Measurements from ENCODE around the gene ATP11A. TPM values are rescaled to one million over a fixed set of nuclear protein-coding genes. Genes with fewer than 3 reads are reported as not detected.

The ATP11A gene
- total RNA-seq, 5 donors from 2014 or later (not counting 1 experiment from before 2014, with no cell fraction given), result 35.7 to 57.1 (median 48.5) TPM

DNA sequence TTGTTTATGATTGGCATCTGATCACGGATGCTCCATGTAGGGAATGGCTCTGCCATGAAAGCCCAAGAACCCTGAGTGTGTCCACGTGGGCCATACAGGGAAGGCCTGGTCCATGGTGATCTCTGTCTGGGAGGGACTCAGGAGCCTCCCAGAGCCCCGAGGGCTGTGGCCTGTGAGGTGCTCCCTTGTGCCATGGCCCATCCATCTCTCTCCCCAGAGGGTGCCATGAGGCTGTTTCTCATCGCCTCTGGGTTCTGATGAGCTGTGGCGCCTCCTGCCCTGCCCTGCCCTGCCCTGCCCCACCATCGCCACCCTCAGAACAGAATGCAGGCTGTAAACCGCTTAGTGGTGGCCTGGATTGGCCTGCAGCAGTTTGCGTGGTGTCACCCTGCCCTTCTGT is 83.1 kb downstream of the ATP11A start:
- H3K4me1 ChIP-seq (ENCODE audit: control insufficient read depth in 1 of 2, extremely low read depth in 1 of 2, insufficient read depth in 2 of 2, low read length in 2 of 2), result peaks cover 4 to 20% of the 10 kb centered on the region in 2 experiments
- no peaks in the 10 kb centered on the region for H3K27me3 ChIP-seq (replicated peaks in 1 of 2; ENCODE audit: control insufficient read depth in 2 of 2, extremely low read depth in 1 of 2, insufficient read depth in 2 of 2, low read length in 1 of 2)
- peaks cover 2 to 5% of the 10 kb centered on the region in 2 donors for H3K36me3 ChIP-seq (ENCODE audit: control insufficient read depth in 2 of 2, extremely low read depth in 1 of 2, insufficient read depth in 1 of 2, low read length in 1 of 2)
- DNase-seq, result no peak
- CTCF ChIA-PET, result no interaction called here
- Mint-ChIP-seq H3K9me3 (no peaks in the 10 kb centered on the region), H3K36me3 (peaks cover 11% of the 10 kb centered on the region), H3K4me3 (no peak overlapping the region), H3K4me1 (peaks cover 17 to 37% (median 28%) of the 10 kb centered on the region in 3 donors), H3K27me3 (no peaks in the 10 kb centered on the region), H3K27ac (no peak overlapping the region)
- H3K4me3 ChIP-seq (ENCODE audit: control insufficient read depth in 1 of 2, extremely low read depth in 1 of 2, low read length in 1 of 2), result no peak overlapping the region
- POLR2A ChIA-PET, result no interaction called here
- no peak overlapping the region for H3K27ac ChIP-seq (ENCODE audit: low read length)
- ATAC-seq (replicated peaks in 1 of 4), result no peak
- 100% methylated on average over 5 of the region's 8 CpGs for WGBS (ENCODE audit: insufficient coverage)
- H3K9me3 ChIP-seq, result no peaks in the 10 kb centered on the region

GRCh38 chr13:112773601-112774447 is 84.0 kb downstream of the ATP11A start:
- H3K9me3 ChIP-seq, result no peaks in the 10 kb centered on the region
- Mint-ChIP-seq H3K4me3 (no peak overlapping the region), H3K36me3 (peaks cover 11% of the 10 kb centered on the region), H3K9me3 (no peaks in the 10 kb centered on the region), H3K27me3 (no peaks in the 10 kb centered on the region), H3K27ac (no peak overlapping the region), H3K4me1 (peaks cover 11 to 30% (median 19%) of the 10 kb centered on the region in 3 donors)
- ChIA-PET POLR2A (no interaction called here), CTCF (no interaction called here)
- H3K27ac ChIP-seq (ENCODE audit: low read length), result no peak overlapping the region
- no peak for ATAC-seq (replicated peaks in 1 of 4)
- WGBS (ENCODE audit: insufficient coverage), result 82% methylated on average over 6 of the region's 25 CpGs
- no peaks in the 10 kb centered on the region for H3K27me3 ChIP-seq (replicated peaks in 1 of 2; ENCODE audit: control insufficient read depth in 2 of 2, extremely low read depth in 1 of 2, insufficient read depth in 2 of 2, low read length in 1 of 2)
- H3K36me3 ChIP-seq (ENCODE audit: control insufficient read depth in 2 of 2, extremely low read depth in 1 of 2, insufficient read depth in 1 of 2, low read length in 1 of 2), result peaks cover under 1 to 2% of the 10 kb centered on the region in 2 donors
- no peak overlapping the region for H3K4me3 ChIP-seq (ENCODE audit: control insufficient read depth in 1 of 2, extremely low read depth in 1 of 2, low read length in 1 of 2)
- DNase-seq, result no peak
- peaks cover 0 to 11% of the 10 kb centered on the region in 2 experiments for H3K4me1 ChIP-seq (ENCODE audit: control insufficient read depth in 1 of 2, extremely low read depth in 1 of 2, insufficient read depth in 2 of 2, low read length in 2 of 2)

- H3K27ac ChIP-seq (ENCODE audit: low read length), result no peak overlapping the region
- peaks cover 0 to 5% of the 10 kb centered on the region in 2 experiments for H3K4me1 ChIP-seq (ENCODE audit: control insufficient read depth in 1 of 2, extremely low read depth in 1 of 2, insufficient read depth in 2 of 2, low read length in 2 of 2)
- DNase-seq (no peak), ATAC-seq (replicated peaks in 1 of 4) (no peak)
- ChIA-PET CTCF (no interaction called here), POLR2A (no interaction called here)
- no peak overlapping the region for H3K4me3 Mint-ChIP-seq
- no peaks in the 10 kb centered on the region for H3K27me3 ChIP-seq (replicated peaks in 1 of 2; ENCODE audit: control insufficient read depth in 2 of 2, extremely low read depth in 1 of 2, insufficient read depth in 2 of 2, low read length in 1 of 2)
- WGBS (ENCODE audit: insufficient coverage), result 98% methylated on average over 6 of the region's 7 CpGs
- H3K9me3 Mint-ChIP-seq, result no peaks in the 10 kb centered on the region
- H3K27me3 Mint-ChIP-seq, result no peaks in the 10 kb centered on the region
- H3K36me3 Mint-ChIP-seq, result peaks cover 11% of the 10 kb centered on the region
- H3K4me1 Mint-ChIP-seq, result peaks cover 11 to 24% (median 15%) of the 10 kb centered on the region in 3 donors
- H3K4me3 ChIP-seq (ENCODE audit: control insufficient read depth in 1 of 2, extremely low read depth in 1 of 2, low read length in 1 of 2), result no peak overlapping the region
- H3K36me3 ChIP-seq (ENCODE audit: control insufficient read depth in 2 of 2, extremely low read depth in 1 of 2, insufficient read depth in 1 of 2, low read length in 1 of 2), result peaks cover 0 to 2% of the 10 kb centered on the region in 2 donors
- no peaks in the 10 kb centered on the region for H3K9me3 ChIP-seq
- no peak overlapping the region for H3K27ac Mint-ChIP-seq
Observed at GRCh38 chr13:112774448-112774792, 84.6 kb downstream of the ATP11A start.

DNA sequence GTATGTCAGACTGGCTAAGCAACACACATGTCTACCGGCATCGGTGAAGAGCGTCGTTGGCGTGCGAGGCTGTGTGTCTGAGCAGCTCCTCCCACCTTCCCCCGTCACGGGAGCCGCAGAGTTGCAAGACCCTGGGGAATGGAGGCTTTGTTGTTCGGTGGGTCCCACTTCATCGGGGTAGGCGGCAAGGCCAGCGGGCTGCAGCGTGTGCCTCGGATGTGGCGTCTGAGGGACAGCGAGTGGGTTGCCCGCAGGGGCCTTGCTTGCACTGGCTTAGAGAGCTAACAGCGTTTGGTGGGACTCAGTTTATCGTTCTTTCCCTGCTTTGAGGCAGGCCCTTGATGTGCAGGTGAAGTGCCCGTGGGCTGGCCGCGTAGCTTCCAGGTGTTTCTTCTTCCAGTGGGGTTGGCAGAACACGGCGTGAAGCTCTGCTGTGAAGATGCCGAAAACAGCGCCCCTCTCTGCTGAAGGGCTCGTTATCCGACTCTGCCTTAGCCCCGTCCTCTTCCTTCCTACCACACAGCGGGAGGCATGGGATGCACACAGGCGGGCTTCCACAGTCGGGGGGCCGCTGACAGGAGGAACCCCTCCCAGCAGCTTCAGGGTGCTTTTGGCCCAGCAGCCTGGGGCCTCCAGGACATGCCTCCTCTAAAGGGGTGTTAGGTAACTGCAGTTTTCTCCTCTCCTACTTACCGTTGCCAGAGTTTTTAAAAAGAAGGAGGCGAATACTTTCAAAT is 85.2 kb downstream of the ATP11A start:
- no peak overlapping the region for H3K27ac Mint-ChIP-seq
- no peak overlapping the region for H3K4me3 ChIP-seq (ENCODE audit: control insufficient read depth in 1 of 2, extremely low read depth in 1 of 2, low read length in 1 of 2)
- peak overlapping the region in 1 of 3 donors; percentile 10 for H3K4me3 Mint-ChIP-seq
- ChIA-PET POLR2A (no interaction called here), CTCF (no interaction called here)
- H3K4me1 Mint-ChIP-seq, result peaks cover 11 to 21% (median 16%) of the 10 kb centered on the region in 3 donors
- H3K4me1 ChIP-seq (ENCODE audit: control insufficient read depth in 1 of 2, extremely low read depth in 1 of 2, insufficient read depth in 2 of 2, low read length in 2 of 2), result peaks cover 0 to 3% of the 10 kb centered on the region in 2 experiments
- ATAC-seq (replicated peaks in 1 of 4) (no peak), DNase-seq (no peak)
- WGBS (ENCODE audit: insufficient coverage), result 98% methylated on average over 27 of the region's 36 CpGs
- no peaks in the 10 kb centered on the region for H3K9me3 Mint-ChIP-seq
- H3K27me3 Mint-ChIP-seq, result no peaks in the 10 kb centered on the region
- H3K36me3 ChIP-seq (ENCODE audit: control insufficient read depth in 2 of 2, extremely low read depth in 1 of 2, insufficient read depth in 1 of 2, low read length in 1 of 2), result peaks cover 0 to under 1% of the 10 kb centered on the region in 2 donors
- H3K27ac ChIP-seq (ENCODE audit: low read length), result no peak overlapping the region
- H3K9me3 ChIP-seq, result no peaks in the 10 kb centered on the region
- no peaks in the 10 kb centered on the region for H3K27me3 ChIP-seq (replicated peaks in 1 of 2; ENCODE audit: control insufficient read depth in 2 of 2, extremely low read depth in 1 of 2, insufficient read depth in 2 of 2, low read length in 1 of 2)
- peaks cover 11% of the 10 kb centered on the region for H3K36me3 Mint-ChIP-seq

DNA sequence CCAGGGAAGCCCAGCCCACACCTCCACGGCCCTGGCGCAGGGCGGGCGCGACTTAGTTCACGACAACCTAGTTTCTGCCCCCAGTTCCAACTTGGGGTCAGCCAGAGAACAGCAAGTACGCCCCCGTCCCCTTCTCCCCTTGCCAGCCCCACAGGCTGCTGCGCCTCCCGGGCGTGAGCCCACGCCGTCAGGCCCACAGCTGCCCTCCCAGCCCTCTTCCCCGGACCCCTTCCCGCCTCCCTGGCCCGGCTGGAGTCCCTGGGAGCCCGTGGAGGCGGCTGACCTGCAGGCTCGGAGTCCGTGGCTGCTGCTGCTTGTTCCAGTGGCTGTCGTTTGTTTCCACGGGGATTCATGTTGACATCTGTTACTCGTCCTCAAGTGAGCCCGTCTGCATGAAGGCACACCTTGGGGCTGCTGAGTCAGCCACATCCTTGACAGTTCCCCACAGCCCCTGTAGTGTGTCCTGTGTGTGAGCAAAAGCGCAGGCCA is 86.0 kb downstream of the ATP11A start:
- H3K4me3 Mint-ChIP-seq, result no peak overlapping the region
- WGBS (ENCODE audit: insufficient coverage), result 90% methylated on average over 19 of the region's 25 CpGs
- H3K4me3 ChIP-seq (ENCODE audit: control insufficient read depth in 1 of 2, extremely low read depth in 1 of 2, low read length in 1 of 2), result no peak overlapping the region
- H3K9me3 Mint-ChIP-seq, result no peaks in the 10 kb centered on the region
- H3K9me3 ChIP-seq, result no peaks in the 10 kb centered on the region
- no peaks in the 10 kb centered on the region for H3K27me3 ChIP-seq (replicated peaks in 1 of 2; ENCODE audit: control insufficient read depth in 2 of 2, extremely low read depth in 1 of 2, insufficient read depth in 2 of 2, low read length in 1 of 2)
- H3K27ac Mint-ChIP-seq, result no peak overlapping the region
- POLR2A ChIA-PET, result no interaction called here
- CTCF ChIA-PET, result no interaction called here
- H3K27me3 Mint-ChIP-seq, result no peaks in the 10 kb centered on the region
- peaks cover 11 to 26% (median 19%) of the 10 kb centered on the region in 3 donors for H3K4me1 Mint-ChIP-seq
- no peak overlapping the region for H3K27ac ChIP-seq (ENCODE audit: low read length)
- no peaks in the 10 kb centered on the region for H3K4me1 ChIP-seq (ENCODE audit: control insufficient read depth in 1 of 2, extremely low read depth in 1 of 2, insufficient read depth in 2 of 2, low read length in 2 of 2)
- peaks cover 14% of the 10 kb centered on the region for H3K36me3 Mint-ChIP-seq
- H3K36me3 ChIP-seq (ENCODE audit: control insufficient read depth in 2 of 2, extremely low read depth in 1 of 2, insufficient read depth in 1 of 2, low read length in 1 of 2), result no peaks in the 10 kb centered on the region
- no peak for ATAC-seq (replicated peaks in 1 of 4)
- no peak for DNase-seq

GRCh38 chr13:112776354-112776753 is 86.5 kb downstream of the ATP11A start:
- WGBS (ENCODE audit: insufficient coverage), result no CpG with 5 or more reads among the region's 9 CpGs
- ChIA-PET POLR2A (no interaction called here), CTCF (no interaction called here)
- Histone ChIP-seq H3K4me3 (ENCODE audit: control insufficient read depth in 1 of 2, extremely low read depth in 1 of 2, low read length in 1 of 2) (no peak overlapping the region), H3K27me3 (replicated peaks in 1 of 2; ENCODE audit: control insufficient read depth in 2 of 2, extremely low read depth in 1 of 2, insufficient read depth in 2 of 2, low read length in 1 of 2) (no peaks in the 10 kb centered on the region), H3K4me1 (ENCODE audit: control insufficient read depth in 1 of 2, extremely low read depth in 1 of 2, insufficient read depth in 2 of 2, low read length in 2 of 2) (no peaks in the 10 kb centered on the region), H3K36me3 (ENCODE audit: control insufficient read depth in 2 of 2, extremely low read depth in 1 of 2, insufficient read depth in 1 of 2, low read length in 1 of 2) (peaks cover 0 to 2% of the 10 kb centered on the region in 2 donors), H3K27ac (ENCODE audit: low read length) (no peak overlapping the region), H3K9me3 (no peaks in the 10 kb centered on the region)
- H3K27ac Mint-ChIP-seq, result no peak overlapping the region
- peaks cover 9 to 26% (median 19%) of the 10 kb centered on the region in 3 donors for H3K4me1 Mint-ChIP-seq
- DNase-seq, result no peak
- peaks cover 14% of the 10 kb centered on the region for H3K36me3 Mint-ChIP-seq
- H3K27me3 Mint-ChIP-seq, result no peaks in the 10 kb centered on the region
- no peak overlapping the region for H3K4me3 Mint-ChIP-seq
- no peaks in the 10 kb centered on the region for H3K9me3 Mint-ChIP-seq
- ATAC-seq (replicated peaks in 1 of 4), result no peak

Data from T-cell (primary cell).